CD14-positive monocyte (primary cell): ENCODE data around the gene FIBCD1. TPM values are rescaled to one million over a fixed set of nuclear protein-coding genes. Genes with fewer than 3 reads are reported as not detected.
"Not testable (repeated sequence)": the region's sequence is repeated elsewhere in the genome, so short reads cannot be mapped to it uniquely, and the experiment has no call there.

ENCODE experiments used
- DNase-seq, 3 donors: peaks; one replicate each; pipeline ENCODE4 v3.0.0-alpha.2; 2011 to 2022
- H2AFZ ChIP-seq: 2 replicates; pipeline ENCODE4 v1.6.0; 2012; ENCODE audit warnings: mild to moderate bottlenecking, low read depth, low read length, inconsistent platforms; ENCODE audit not compliant: insufficient read depth, poor library complexity, severe bottlenecking
- H3K27ac ChIP-seq, 2 donors: 1 replicate in 1 of 2; 2 replicates in 1 of 2; pipeline ENCODE4 v1.5.1; 2012 to 2013; ENCODE audit warnings: low read length in 2 of 2, control low read depth in 1 of 2, inconsistent platforms in 1 of 2, low read depth in 1 of 2, mild to moderate bottlenecking in 1 of 2
- H3K27me3 ChIP-seq, 2 donors: one replicate each; pipeline versions ENCODE4 v1.6.0 to v1.6.1; 2011 to 2013; ENCODE audit warnings: low read length in 2 of 2; ENCODE audit not compliant: control insufficient read depth in 2 of 2, insufficient read depth in 2 of 2
- H3K36me3 ChIP-seq, 2 donors: replicated peaks in 1 of 2; 1 replicate in 1 of 2; 2 replicates in 1 of 2; pipeline versions ENCODE4 v1.5.1 to v1.6.1; 2012 to 2013; ENCODE audit warnings: low read length in 2 of 2, control low read depth in 1 of 2, inconsistent platforms in 1 of 2, mild to moderate bottlenecking in 1 of 2; ENCODE audit not compliant: insufficient read depth in 2 of 2, control insufficient read depth in 1 of 2
- H3K4me1 ChIP-seq, 2 donors: 1 replicate in 1 of 2; 2 replicates in 1 of 2; pipeline versions ENCODE4 v1.5.1 to v1.6.1; 2012 to 2013; ENCODE audit warnings: low read length in 2 of 2, control low read depth in 1 of 2, inconsistent platforms in 1 of 2, mild to moderate bottlenecking in 1 of 2, moderate library complexity in 1 of 2; ENCODE audit not compliant: insufficient read depth in 2 of 2, control insufficient read depth in 1 of 2
- H3K4me2 ChIP-seq: replicated peaks from 2 replicates; pipeline ENCODE3; 2012; ENCODE audit warnings: low read length, moderate library complexity, mild to moderate bottlenecking; ENCODE audit not compliant: poor library complexity, severe bottlenecking; ENCODE audit errors: extremely low read depth
- H3K4me3 ChIP-seq, 3 experiments: fragments of 200-600 bp in 1 of 3; sonication (generic) in 1 of 3; replicated peaks in 1 of 3; 1 replicate in 2 of 3; 2 replicates in 1 of 3; pipeline ENCODE4 v1.5.1; 2011 to 2013; ENCODE audit warnings: low read length in 3 of 3, mild to moderate bottlenecking in 3 of 3, control low read depth in 2 of 3, low read depth in 2 of 3, inconsistent platforms in 1 of 3, moderate library complexity in 1 of 3
- H3K79me2 ChIP-seq: 2 replicates; pipeline ENCODE4 v1.6.0; 2012; ENCODE audit warnings: mild to moderate bottlenecking, control low read depth, inconsistent platforms, low read length, moderate library complexity; ENCODE audit not compliant: insufficient read depth
- H3K9ac ChIP-seq: 2 replicates; pipeline ENCODE4 v1.6.0; 2017; ENCODE audit warnings: low read length, mild to moderate bottlenecking; ENCODE audit not compliant: insufficient read depth, poor library complexity, severe bottlenecking
- H3K9me3 ChIP-seq, 2 donors: replicated peaks in 1 of 2; 1 replicate in 1 of 2; 2 replicates in 1 of 2; pipeline versions ENCODE4 v1.5.1 to v1.6.1; 2012 to 2013; ENCODE audit warnings: low read length in 2 of 2, control low read depth in 1 of 2; ENCODE audit not compliant: control insufficient read depth in 1 of 2, insufficient read depth in 1 of 2
- H4K20me1 ChIP-seq: 2 replicates; pipeline ENCODE4 v1.6.0; 2012; ENCODE audit warnings: mild to moderate bottlenecking, low read length, control low read depth, moderate library complexity; ENCODE audit not compliant: insufficient read depth
- H3K27ac Mint-ChIP-seq, 7 donors: one replicate each; pipeline ENCODE4 v1.8.0; 2020; ENCODE audit warnings: mild to moderate bottlenecking in 7 of 7, mixed read lengths in 7 of 7, moderate library complexity in 6 of 7, inconsistent platforms in 2 of 7
- H3K27me3 Mint-ChIP-seq, 3 donors: one replicate each; pipeline ENCODE4 v1.8.0; 2021 to 2022; ENCODE audit warnings: low read depth in 3 of 3, mild to moderate bottlenecking in 3 of 3, mixed read lengths in 3 of 3, moderate library complexity in 3 of 3, inconsistent platforms in 1 of 3
- H3K36me3 Mint-ChIP-seq, 2 donors: one replicate each; pipeline ENCODE4 v1.8.0; 2020; ENCODE audit warnings: mixed read lengths in 2 of 2, inconsistent platforms in 1 of 2, mild to moderate bottlenecking in 1 of 2
- H3K4me1 Mint-ChIP-seq: one replicate; pipeline ENCODE4 v1.8.0; 2020; ENCODE audit warnings: mild to moderate bottlenecking, mixed read lengths
- H3K4me3 Mint-ChIP-seq, 2 donors: one replicate each; pipeline ENCODE4 v1.8.0; 2020; ENCODE audit warnings: mild to moderate bottlenecking in 2 of 2, mixed read lengths in 2 of 2, moderate library complexity in 1 of 2
- H3K9me3 Mint-ChIP-seq, 7 donors: one replicate each; pipeline ENCODE4 v1.8.0; 2020 to 2022; ENCODE audit warnings: mixed read lengths in 7 of 7, mild to moderate bottlenecking in 6 of 7, moderate library complexity in 6 of 7, inconsistent platforms in 2 of 7
- WGBS: methylation state at CpG from one replicate; pipeline ENCODE4 v1.1.5; 2013; ENCODE audit warnings: missing lambda C conversion rate; ENCODE audit not compliant: insufficient coverage; 5-methylcytosine and 5-hydroxymethylcytosine counted together
- intact Hi-C, 2 donors: fragments of 100-400 bp; cut with micrococcal nuclease; formaldehyde crosslinking; loops; one replicate each; pipeline versions ENCODE4 v1.15.0 to v1.15.1; 2023
- polyA plus RNA-seq, 3 donors: library from polyadenylated mRNA; depleted of rRNA in 1 of 3; unstranded in 2 of 3; stranded (reverse) in 1 of 3; fragments of 300-500 nt in 2 of 3; fragments of >200 nt in 1 of 3; fragmentation: Illumina TruSeq in 2 of 3; gene quantifications; 1 replicate in 2 of 3; 2 replicates in 1 of 3; pipeline ENCODE4 v1.2.3, GENCODE V29; 2012 to 2021
- TF ChIP-seq, protein P1 (sequence below): fragments of 200-600 bp; IDR thresholded peaks from one replicate; pipeline ENCODE4 v1.8.0; 2022; ENCODE audit warnings: antibody characterized with exemption, mild to moderate bottlenecking

FIBCD1 gene
- polyA plus RNA-seq, 3 donors, result not detected

DNA sequence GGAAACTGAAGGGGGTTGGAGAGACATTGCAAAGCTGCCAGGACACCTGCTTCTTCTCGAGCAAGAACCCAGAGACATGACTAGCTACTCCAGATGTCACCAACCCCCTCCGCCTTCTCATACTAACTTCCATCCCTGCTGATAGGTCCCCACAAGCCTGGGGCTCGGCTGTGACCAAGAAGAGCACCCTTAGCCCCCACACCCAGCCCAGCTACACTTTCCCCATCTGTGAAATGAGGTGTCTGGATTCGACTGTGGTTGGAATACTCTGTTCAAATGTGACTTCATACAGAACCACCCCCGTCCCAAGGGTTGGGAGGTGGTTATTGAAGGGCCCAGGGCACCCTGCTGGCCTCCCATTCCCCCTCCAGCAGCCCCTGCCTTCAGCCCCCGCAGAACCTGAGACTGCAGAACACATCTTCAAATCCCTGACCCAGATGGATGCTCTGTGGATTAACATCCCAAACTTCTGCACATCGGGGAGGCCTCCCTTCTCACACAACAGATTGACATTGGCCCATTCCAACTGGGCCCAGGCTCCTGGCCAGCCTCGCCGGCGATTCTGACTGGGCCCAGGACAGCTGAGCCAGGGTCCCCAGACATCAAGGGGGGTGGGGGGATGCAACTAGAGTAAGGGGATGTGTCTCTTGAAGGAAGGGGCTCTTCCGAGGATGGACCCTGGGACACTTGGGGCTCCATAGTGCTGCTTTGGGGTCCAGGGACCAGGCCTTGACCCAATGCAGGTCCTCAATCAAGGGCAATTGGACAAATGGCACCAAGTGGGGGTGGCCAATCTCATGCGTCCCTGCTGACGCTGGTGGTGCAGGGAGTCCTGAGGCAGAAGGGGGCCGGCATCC is 21.7 kb upstream of the FIBCD1 start:
- H3K9me3 ChIP-seq, result peaks cover 3 to 10% of the 10 kb centered on the region in 2 donors
- Mint-ChIP-seq H3K27me3 (peaks cover 1 to 5% (median 3%) of the 10 kb centered on the region in 3 donors), H3K36me3 (no peaks in the 10 kb centered on the region), H3K9me3 (peaks cover 4 to 19% (median 8%) of the 10 kb centered on the region in 7 donors), H3K4me3 (no peak overlapping the region), H3K27ac (no peak overlapping the region), H3K4me1 (peaks cover 2% of the 10 kb centered on the region)
- H4K20me1 ChIP-seq, result no peaks in the 10 kb centered on the region
- H3K27me3 ChIP-seq, result no peaks in the 10 kb centered on the region
- no peaks in the 10 kb centered on the region for H3K36me3 ChIP-seq
- no peak for DNase-seq
- WGBS, result 92% methylated on average over 6 of the region's 14 CpGs
- no peak overlapping the region for H3K9ac ChIP-seq
- intact Hi-C loops, result no loop called here
- no peak overlapping the region for H3K27ac ChIP-seq
- H3K4me2 ChIP-seq, result no peak overlapping the region
- no peaks in the 10 kb centered on the region for H3K4me1 ChIP-seq
- TF ChIP-seq, protein P1, sequence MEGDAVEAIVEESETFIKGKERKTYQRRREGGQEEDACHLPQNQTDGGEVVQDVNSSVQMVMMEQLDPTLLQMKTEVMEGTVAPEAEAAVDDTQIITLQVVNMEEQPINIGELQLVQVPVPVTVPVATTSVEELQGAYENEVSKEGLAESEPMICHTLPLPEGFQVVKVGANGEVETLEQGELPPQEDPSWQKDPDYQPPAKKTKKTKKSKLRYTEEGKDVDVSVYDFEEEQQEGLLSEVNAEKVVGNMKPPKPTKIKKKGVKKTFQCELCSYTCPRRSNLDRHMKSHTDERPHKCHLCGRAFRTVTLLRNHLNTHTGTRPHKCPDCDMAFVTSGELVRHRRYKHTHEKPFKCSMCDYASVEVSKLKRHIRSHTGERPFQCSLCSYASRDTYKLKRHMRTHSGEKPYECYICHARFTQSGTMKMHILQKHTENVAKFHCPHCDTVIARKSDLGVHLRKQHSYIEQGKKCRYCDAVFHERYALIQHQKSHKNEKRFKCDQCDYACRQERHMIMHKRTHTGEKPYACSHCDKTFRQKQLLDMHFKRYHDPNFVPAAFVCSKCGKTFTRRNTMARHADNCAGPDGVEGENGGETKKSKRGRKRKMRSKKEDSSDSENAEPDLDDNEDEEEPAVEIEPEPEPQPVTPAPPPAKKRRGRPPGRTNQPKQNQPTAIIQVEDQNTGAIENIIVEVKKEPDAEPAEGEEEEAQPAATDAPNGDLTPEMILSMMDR, result no peak
- H3K4me3 ChIP-seq, result no peak overlapping the region
- no peak overlapping the region for H2AFZ ChIP-seq
- no peaks in the 10 kb centered on the region for H3K79me2 ChIP-seq

DNA sequence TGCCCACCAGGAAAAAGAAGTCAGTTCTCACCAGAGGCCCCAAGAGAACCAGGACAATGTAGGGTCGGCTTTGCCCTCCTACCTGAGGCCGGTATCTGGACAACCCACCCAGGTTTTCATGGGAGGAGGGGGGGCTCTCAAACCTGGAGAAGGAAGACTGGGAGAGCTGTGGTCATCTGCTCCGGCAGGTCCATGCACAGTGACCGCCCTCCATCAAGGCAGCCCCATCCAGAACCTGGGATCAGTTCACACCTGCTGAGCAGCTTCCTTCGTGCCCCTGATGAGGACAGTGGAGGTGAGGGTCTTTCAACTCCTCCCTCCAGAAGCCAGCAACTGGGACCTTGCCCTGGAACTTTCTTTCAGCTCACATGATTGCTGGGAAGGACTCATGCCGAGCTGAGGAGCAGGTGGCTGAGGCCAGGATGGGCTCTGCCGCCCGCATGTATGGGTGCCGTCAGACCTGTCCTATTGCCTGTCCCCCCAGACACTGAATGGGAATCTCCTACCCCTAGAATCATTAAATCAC is 20.8 kb upstream of the FIBCD1 start:
- Histone ChIP-seq H3K36me3 (no peaks in the 10 kb centered on the region), H3K27ac (no peak overlapping the region), H3K79me2 (no peaks in the 10 kb centered on the region), H3K9me3 (peaks cover 3 to 10% of the 10 kb centered on the region in 2 donors), H4K20me1 (no peaks in the 10 kb centered on the region), H2AFZ (no peak overlapping the region), H3K9ac (no peak overlapping the region), H3K4me1 (no peaks in the 10 kb centered on the region), H3K27me3 (no peaks in the 10 kb centered on the region), H3K4me3 (no peak overlapping the region), H3K4me2 (no peak overlapping the region)
- 83% methylated on average over 2 of the region's 9 CpGs for WGBS
- no peak for DNase-seq
- H3K36me3 Mint-ChIP-seq, result no peaks in the 10 kb centered on the region
- TF ChIP-seq, protein P1, result no peak
- H3K4me1 Mint-ChIP-seq, result no peaks in the 10 kb centered on the region
- H3K27me3 Mint-ChIP-seq, result peaks cover 1 to 5% (median 2%) of the 10 kb centered on the region in 3 donors
- H3K9me3 Mint-ChIP-seq, result peaks cover 4 to 19% (median 8%) of the 10 kb centered on the region in 7 donors
- H3K4me3 Mint-ChIP-seq, result no peak overlapping the region
- intact Hi-C loops, result no loop called here
- H3K27ac Mint-ChIP-seq, result no peak overlapping the region

DNA sequence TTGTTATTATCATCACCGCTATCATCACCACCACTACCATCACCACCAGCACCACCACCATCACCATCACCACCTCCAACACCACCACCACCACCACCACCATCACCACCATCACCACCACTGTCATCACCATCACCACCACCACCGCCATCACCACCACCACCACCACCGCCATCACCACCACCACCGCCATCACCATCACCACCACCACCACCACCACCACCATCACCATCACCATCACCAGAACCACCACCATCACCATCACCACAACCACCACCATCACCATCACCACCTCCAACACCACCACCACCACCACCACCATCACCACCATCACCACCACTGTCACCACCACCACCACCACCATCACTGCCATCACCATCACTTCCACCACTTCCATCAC is 19.5 kb upstream of the FIBCD1 start:
- H3K27ac ChIP-seq, H3K9me3 ChIP-seq, H2AFZ ChIP-seq, H3K79me2 ChIP-seq, H3K4me1 Mint-ChIP-seq, DNase-seq, H3K4me2 ChIP-seq, H3K4me3 Mint-ChIP-seq, intact Hi-C loops, H3K4me3 ChIP-seq, H3K27me3 Mint-ChIP-seq, H3K4me1 ChIP-seq, H4K20me1 ChIP-seq, H3K36me3 ChIP-seq, H3K36me3 Mint-ChIP-seq, H3K27me3 ChIP-seq, H3K27ac Mint-ChIP-seq, H3K9ac ChIP-seq: not testable (repeated sequence)
- H3K9me3 Mint-ChIP-seq, result peaks cover 1 to 11% (median 8%) of the 10 kb centered on the region in 7 donors
- 69% methylated on average over 4 of the region's 4 CpGs for WGBS
